ENCODE results near the gene EHF.

The EHF gene

GRCh38 chr11:34644669-34645406 is 23.9 kb downstream of the EHF start:
- peak; percentile 58 for DNase-seq (ENCODE audit: low read depth)

GRCh38 chr11:34646431-34646830 is 25.5 kb downstream of the EHF start:
- DNase-seq (ENCODE audit: low read depth), result no peak

- no peak for DNase-seq (ENCODE audit: low read depth)
Measured at GRCh38 chr11:34647131-34647530, 26.2 kb downstream of the EHF start.

- DNase-seq (ENCODE audit: low read depth), result no peak
Measured at GRCh38 chr11:34647532-34647931, 26.6 kb downstream of the EHF start.

- DNase-seq (ENCODE audit: low read depth), result no peak
Measured at GRCh38 chr11:34648036-34648435, 27.1 kb downstream of the EHF start.

GRCh38 chr11:34649597-34649996 is 28.7 kb downstream of the EHF start:
- no peak for DNase-seq (ENCODE audit: low read depth)

- no peak for DNase-seq (ENCODE audit: low read depth)
Measured at GRCh38 chr11:34650528-34650927, 29.6 kb downstream of the EHF start.

GRCh38 chr11:34651551-34651950 is 30.7 kb downstream of the EHF start:
- DNase-seq (ENCODE audit: low read depth), result no peak

- no peak for DNase-seq (ENCODE audit: low read depth)
Measured at GRCh38 chr11:34652191-34652973, 31.5 kb downstream of the EHF start.

- DNase-seq (ENCODE audit: low read depth), result no peak
Measured at GRCh38 chr11:34653031-34653430, 32.1 kb downstream of the EHF start.

GRCh38 chr11:34653851-34654482 is 33.1 kb downstream of the EHF start:
- peak; percentile 71 for DNase-seq (ENCODE audit: low read depth)

GRCh38 chr11:34654483-34655334 is 33.8 kb downstream of the EHF start:
- no peak for DNase-seq (ENCODE audit: low read depth)

GRCh38 chr11:34655335-34656008 is 34.6 kb downstream of the EHF start:
- no peak for DNase-seq (ENCODE audit: low read depth)

- DNase-seq (ENCODE audit: low read depth), result no peak
Measured at GRCh38 chr11:34656062-34656720, 35.3 kb downstream of the EHF start.

GRCh38 chr11:34658071-34659015 is 37.5 kb downstream of the EHF start:
- no peak for DNase-seq (ENCODE audit: low read depth)

- no peak for DNase-seq (ENCODE audit: low read depth)
Measured at GRCh38 chr11:34659096-34659733, 38.3 kb downstream of the EHF start.

- no peak for DNase-seq (ENCODE audit: low read depth)
Measured at GRCh38 chr11:34665077-34665835, 44.4 kb downstream of the EHF start.

GRCh38 chr11:34667810-34668582 is 47.1 kb downstream of the EHF start:
- no peak for DNase-seq (ENCODE audit: low read depth)
